ENCODE data around the gene M1AP. TPM values are rescaled to one million over a fixed set of nuclear protein-coding genes. Genes with fewer than 3 reads are reported as not detected.
A peak's percentile ranks its signal among the peaks of the same experiment; 100 is the strongest.

The M1AP gene
- total RNA-seq, 1 experiment from 2014 or later: not detected

- peaks cover 28% of the 10 kb centered on the region for H3K27me3 ChIP-seq (replicated peaks)
Observed at GRCh38 chr2:74599676-74600075, 48.5 kb downstream of the M1AP start.

GRCh38 chr2:74597410-74597809 lies 50.7 kb downstream of the M1AP start:
- Histone ChIP-seq H3K9me3 (replicated peaks) (no peaks in the 10 kb centered on the region), H3K4me3 (no peak overlapping the region), H3K4me1 (replicated peaks) (no peaks in the 10 kb centered on the region), H3K27me3 (replicated peaks) (peaks cover 30% of the 10 kb centered on the region), H3K36me3 (no peaks in the 10 kb centered on the region), H3K27ac (no peak overlapping the region)
- DNase-seq (ENCODE audit: low read depth in 1 of 2, low spot score in 2 of 2): no peak

More at GRCh38 chr2:74599676-74600075, 48.5 kb downstream of the M1AP start:
- H3K4me1 ChIP-seq (replicated peaks): peaks cover 5% of the 10 kb centered on the region; the same call in 1 of the 2 replicates
- no peaks in the 10 kb centered on the region for H3K9me3 ChIP-seq (replicated peaks)
- no peak for DNase-seq (ENCODE audit: low read depth in 1 of 2, low spot score in 2 of 2)
- no peaks in the 10 kb centered on the region for H3K36me3 ChIP-seq
- no peak overlapping the region for H3K27ac ChIP-seq
- no peak overlapping the region for H3K4me3 ChIP-seq

GRCh38 chr2:74596584-74596983 lies 51.5 kb downstream of the M1AP start:
- no peak for DNase-seq (ENCODE audit: low read depth in 1 of 2, low spot score in 2 of 2)
- no peak overlapping the region for H3K27ac ChIP-seq

GRCh38 chr2:74593826-74594772 lies 54.0 kb downstream of the M1AP start:
- no peak for DNase-seq (ENCODE audit: low read depth in 1 of 2, low spot score in 2 of 2)
- Histone ChIP-seq H3K4me3 (no peak overlapping the region), H3K4me1 (replicated peaks) (no peaks in the 10 kb centered on the region; the same call in 1 of the 2 replicates), H3K9me3 (replicated peaks) (no peaks in the 10 kb centered on the region), H3K27me3 (replicated peaks) (peaks cover 23% of the 10 kb centered on the region), H3K27ac (no peak overlapping the region), H3K36me3 (no peaks in the 10 kb centered on the region)

More at GRCh38 chr2:74596584-74596983, 51.5 kb downstream of the M1AP start:
- Histone ChIP-seq H3K36me3 (no peaks in the 10 kb centered on the region), H3K4me1 (replicated peaks) (no peaks in the 10 kb centered on the region), H3K4me3 (no peak overlapping the region), H3K27me3 (replicated peaks) (peaks cover 25% of the 10 kb centered on the region), H3K9me3 (replicated peaks) (no peaks in the 10 kb centered on the region)

DNA sequence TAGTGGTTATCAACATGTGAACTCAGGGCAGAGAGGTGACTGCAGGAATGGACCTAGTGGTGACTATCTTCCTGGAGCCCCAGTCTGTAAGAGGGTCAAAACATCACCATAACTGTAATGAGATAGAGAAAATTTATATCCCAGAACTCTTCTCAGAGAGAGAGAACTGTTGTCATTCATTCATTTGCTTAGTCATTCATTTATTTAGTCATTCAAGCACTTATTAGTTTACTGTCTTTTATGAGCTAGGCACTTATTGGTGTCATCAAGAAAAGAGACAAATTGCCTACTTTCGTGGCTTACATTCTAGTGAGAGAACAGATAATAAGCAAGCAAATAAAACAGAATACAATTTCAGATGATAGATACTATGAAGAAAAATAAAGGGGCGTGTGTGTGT lies 59.5 kb downstream of the M1AP start:
- peaks cover 13% of the 10 kb centered on the region for H3K4me1 ChIP-seq (replicated peaks)
- no peak overlapping the region for H3K27ac ChIP-seq
- no peaks in the 10 kb centered on the region for H3K36me3 ChIP-seq
- no peaks in the 10 kb centered on the region for H3K9me3 ChIP-seq (replicated peaks)
- no peak overlapping the region for H3K4me3 ChIP-seq
- H3K27me3 ChIP-seq (replicated peaks): peaks cover 16% of the 10 kb centered on the region
- no peak for DNase-seq (ENCODE audit: low read depth in 1 of 2, low spot score in 2 of 2)

DNA sequence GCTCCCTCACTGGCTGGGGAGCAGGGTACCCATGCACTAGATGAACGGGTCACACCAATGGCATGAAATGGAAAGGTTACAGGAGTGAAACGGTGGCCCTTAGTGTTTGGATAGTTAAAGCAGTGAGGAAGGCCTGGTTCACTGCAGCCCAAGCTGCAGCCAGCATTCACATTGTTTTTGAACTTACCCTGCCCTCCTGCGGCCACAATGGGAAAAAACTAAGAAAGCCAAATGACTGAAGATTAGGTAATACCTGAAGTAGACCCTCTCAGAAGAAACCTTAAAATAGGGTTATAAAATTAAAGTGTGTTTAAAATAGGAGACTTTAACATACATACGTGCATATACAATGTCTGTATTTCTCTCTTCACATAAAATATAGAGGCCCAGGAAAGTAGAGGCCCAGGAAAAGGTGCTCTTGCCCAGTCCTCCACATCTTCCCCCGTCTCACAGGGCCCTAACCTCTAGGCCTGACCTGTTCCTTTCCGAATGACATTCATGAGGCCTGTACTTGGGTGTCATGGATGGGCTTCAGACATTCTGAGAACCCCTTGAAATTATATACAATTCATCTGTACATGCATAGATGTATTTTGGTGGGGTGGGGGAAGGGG lies 60.4 kb downstream of the M1AP start:
- Histone ChIP-seq H3K27ac (no peak overlapping the region), H3K36me3 (no peaks in the 10 kb centered on the region), H3K4me1 (replicated peaks) (peaks cover 20% of the 10 kb centered on the region), H3K9me3 (replicated peaks) (no peaks in the 10 kb centered on the region), H3K27me3 (replicated peaks) (peaks cover 12% of the 10 kb centered on the region), H3K4me3 (no peak overlapping the region)
- peak; percentile 56 to 57 for DNase-seq (ENCODE audit: low read depth in 1 of 2, low spot score in 2 of 2)

DNA sequence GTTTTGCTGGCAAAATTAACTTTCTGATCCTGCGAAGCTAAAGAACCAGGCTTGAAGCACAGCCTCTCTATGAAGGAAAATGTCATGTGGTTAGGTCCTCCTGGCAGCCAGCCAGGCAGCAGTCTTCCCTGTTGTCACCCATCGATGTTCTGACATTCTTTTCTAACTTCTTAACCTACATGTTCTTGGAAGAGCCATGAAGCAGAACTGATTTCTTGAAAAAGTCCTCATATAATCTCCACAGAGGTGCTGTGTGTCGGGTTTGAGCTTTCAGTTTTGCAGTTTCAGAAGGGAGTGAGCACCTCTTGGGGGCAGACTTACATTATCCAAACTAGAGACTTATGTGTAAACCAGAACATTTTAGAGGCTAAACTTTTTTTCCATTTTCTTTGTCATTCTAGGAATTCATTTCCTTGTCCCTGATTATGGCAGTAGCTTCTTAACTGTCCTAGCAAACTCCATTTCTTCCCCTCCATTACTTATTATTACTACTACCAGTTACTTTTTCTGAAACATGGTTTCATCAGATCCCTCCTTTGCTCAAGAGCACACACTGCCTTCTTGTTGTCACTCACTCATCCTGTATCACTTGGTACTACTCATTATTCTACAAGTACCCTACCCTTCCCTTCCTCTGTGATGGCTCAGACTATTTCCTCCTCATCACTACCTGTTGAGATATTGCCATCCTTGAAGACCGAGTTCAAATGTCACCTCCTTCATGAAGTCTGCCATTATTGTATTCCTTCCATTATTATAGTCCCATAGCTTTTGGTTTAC lies 62.5 kb downstream of the M1AP start:
- no peak for DNase-seq (ENCODE audit: low read depth in 1 of 2, low spot score in 2 of 2)
- Histone ChIP-seq H3K4me3 (no peak overlapping the region), H3K4me1 (replicated peaks) (peaks cover 20% of the 10 kb centered on the region), H3K36me3 (no peaks in the 10 kb centered on the region), H3K27me3 (replicated peaks) (no peaks in the 10 kb centered on the region; the same call in 1 of the 2 replicates), H3K9me3 (replicated peaks) (no peaks in the 10 kb centered on the region), H3K27ac (no peak overlapping the region)

DNA sequence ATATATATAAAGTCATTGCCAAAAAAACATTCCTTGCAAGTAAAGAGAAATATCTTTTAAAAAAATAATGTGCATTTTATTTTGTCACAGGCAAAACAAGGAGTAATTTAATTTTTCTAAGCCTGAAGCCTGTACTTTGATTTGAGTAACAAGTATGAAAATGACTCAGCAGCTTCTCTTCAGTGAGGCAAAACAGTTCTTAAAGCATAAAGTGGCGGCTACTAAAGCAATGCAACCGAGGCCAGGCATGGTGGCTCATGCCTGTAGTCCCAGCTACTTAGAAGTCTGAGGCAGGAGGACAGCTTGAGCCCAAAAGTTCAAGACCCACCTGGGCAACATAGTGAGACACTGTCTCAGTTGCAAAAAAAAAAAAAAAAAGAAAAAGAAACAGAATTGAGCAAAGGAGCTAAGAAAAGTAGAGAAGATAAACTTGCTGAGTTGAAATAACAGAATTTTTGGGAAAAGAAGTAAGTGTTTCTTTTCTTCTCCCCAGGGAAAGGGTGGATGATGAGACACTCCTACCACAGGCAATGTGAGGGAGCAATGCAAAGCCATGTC lies 64.0 kb downstream of the M1AP start:
- Histone ChIP-seq H3K4me3 (no peak overlapping the region), H3K27ac (peak overlapping the region; percentile 38), H3K4me1 (replicated peaks) (peaks cover 20% of the 10 kb centered on the region), H3K9me3 (replicated peaks) (no peaks in the 10 kb centered on the region), H3K27me3 (replicated peaks) (no peaks in the 10 kb centered on the region), H3K36me3 (no peaks in the 10 kb centered on the region)
- DNase-seq (ENCODE audit: low read depth in 1 of 2, low spot score in 2 of 2): no peak

DNA sequence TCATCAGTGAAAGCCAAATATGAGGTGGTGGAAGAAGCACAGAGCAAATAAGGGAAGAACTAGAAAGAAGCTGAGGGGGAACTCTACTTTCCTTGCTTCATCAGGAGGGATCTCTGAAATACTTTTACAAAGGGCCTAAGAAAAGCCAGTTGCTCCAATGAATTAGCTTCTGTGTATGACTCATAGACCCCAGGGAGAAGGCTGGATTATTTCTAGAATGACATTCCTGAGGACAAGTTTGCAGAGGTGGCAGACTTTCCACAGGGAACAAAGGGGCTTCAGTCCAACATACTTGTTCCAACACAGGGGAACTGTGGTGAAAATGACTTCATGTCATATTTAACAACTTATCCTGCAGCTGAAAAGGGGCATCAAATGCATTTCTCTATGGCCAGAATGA lies 64.6 kb downstream of the M1AP start:
- no peaks in the 10 kb centered on the region for H3K27me3 ChIP-seq (replicated peaks)
- H3K27ac ChIP-seq: peak overlapping the region; percentile 38
- no peak overlapping the region for H3K4me3 ChIP-seq
- H3K36me3 ChIP-seq: no peaks in the 10 kb centered on the region
- peaks cover 20% of the 10 kb centered on the region for H3K4me1 ChIP-seq (replicated peaks)
- H3K9me3 ChIP-seq (replicated peaks): no peaks in the 10 kb centered on the region
- peak; percentile 58 to 72 for DNase-seq (ENCODE audit: low read depth in 1 of 2, low spot score in 2 of 2)

DNA sequence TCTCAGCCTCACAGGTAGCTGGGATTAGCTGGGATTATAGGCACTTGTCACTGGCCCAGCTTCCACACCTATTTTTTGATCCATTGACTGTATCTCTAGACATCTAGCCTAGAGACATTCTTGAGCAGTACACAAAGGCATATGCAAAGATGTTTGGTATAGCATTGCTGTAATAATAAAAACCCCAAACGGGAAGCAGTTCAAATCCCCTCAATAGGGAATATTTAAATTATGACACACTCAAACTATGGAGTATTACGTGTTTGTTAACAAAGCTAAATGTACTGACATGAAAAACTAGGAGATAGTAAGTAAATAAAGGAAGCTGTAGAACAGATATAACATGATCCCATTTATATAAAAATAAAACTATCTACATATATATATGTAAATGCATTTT lies 65.9 kb downstream of the M1AP start:
- Histone ChIP-seq H3K27me3 (replicated peaks) (no peaks in the 10 kb centered on the region), H3K27ac (no peak overlapping the region), H3K4me1 (replicated peaks) (peaks cover 21% of the 10 kb centered on the region), H3K36me3 (no peaks in the 10 kb centered on the region), H3K4me3 (no peak overlapping the region), H3K9me3 (replicated peaks) (no peaks in the 10 kb centered on the region)
- DNase-seq (ENCODE audit: low read depth in 1 of 2, low spot score in 2 of 2): no peak

- Histone ChIP-seq H3K9me3 (replicated peaks) (no peaks in the 10 kb centered on the region), H3K27me3 (replicated peaks) (no peaks in the 10 kb centered on the region), H3K36me3 (no peaks in the 10 kb centered on the region), H3K27ac (no peak overlapping the region), H3K4me3 (no peak overlapping the region), H3K4me1 (replicated peaks) (peaks cover 28% of the 10 kb centered on the region)
- no peak for DNase-seq (ENCODE audit: low read depth in 1 of 2, low spot score in 2 of 2)
Observed at GRCh38 chr2:74581463-74581862, 66.7 kb downstream of the M1AP start.

- Histone ChIP-seq H3K36me3 (no peaks in the 10 kb centered on the region), H3K4me1 (replicated peaks) (peaks cover 32% of the 10 kb centered on the region), H3K4me3 (no peak overlapping the region), H3K27me3 (replicated peaks) (no peaks in the 10 kb centered on the region), H3K27ac (no peak overlapping the region), H3K9me3 (replicated peaks) (no peaks in the 10 kb centered on the region)
- no peak for DNase-seq (ENCODE audit: low read depth in 1 of 2, low spot score in 2 of 2)
Observed at GRCh38 chr2:74578408-74578807, 69.7 kb downstream of the M1AP start.

GRCh38 chr2:74577448-74577847 lies 70.7 kb downstream of the M1AP start:
- DNase-seq (ENCODE audit: low read depth in 1 of 2, low spot score in 2 of 2): no peak

More at GRCh38 chr2:74577448-74577847, 70.7 kb downstream of the M1AP start:
- Histone ChIP-seq H3K27ac (no peak overlapping the region), H3K27me3 (replicated peaks) (no peaks in the 10 kb centered on the region), H3K9me3 (replicated peaks) (no peaks in the 10 kb centered on the region), H3K4me1 (replicated peaks) (peaks cover 27% of the 10 kb centered on the region), H3K36me3 (no peaks in the 10 kb centered on the region), H3K4me3 (no peak overlapping the region)

All from SJSA1 (cell line).